ENCODE measurements around the gene FKBP3.
A peak's percentile ranks its signal among the peaks of the same experiment; 100 is the strongest.

The FKBP3 gene

GRCh38 chr14:45123271-45123670 is 11.0 kb downstream of the FKBP3 start:
- TF ChIP-seq MYC (IDR thresholded peaks at IDR 0.05; ENCODE audit: low read depth, low read length) (no peak), POLR2A (IDR thresholded peaks at IDR 0.05; ENCODE audit: extremely low read depth, insufficient read length) (no peak), CTCF (IDR thresholded peaks at IDR 0.05; ENCODE audit: low read depth, low read length) (no peak)
- TF ChIP-seq, protein P1, sequence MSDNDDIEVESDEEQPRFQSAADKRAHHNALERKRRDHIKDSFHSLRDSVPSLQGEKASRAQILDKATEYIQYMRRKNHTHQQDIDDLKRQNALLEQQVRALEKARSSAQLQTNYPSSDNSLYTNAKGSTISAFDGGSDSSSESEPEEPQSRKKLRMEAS (IDR thresholded peaks at IDR 0.05; ENCODE audit: low read depth, low read length), result no peak
- DNase-seq (ENCODE audit: low read depth), result no peak

GRCh38 chr14:45120096-45120495 is 14.2 kb downstream of the FKBP3 start:
- TF ChIP-seq CTCF (IDR thresholded peaks at IDR 0.05; ENCODE audit: low read depth, low read length), result no peak
- TF ChIP-seq MYC (IDR thresholded peaks at IDR 0.05; ENCODE audit: low read depth, low read length), result no peak
- TF ChIP-seq POLR2A (IDR thresholded peaks at IDR 0.05; ENCODE audit: extremely low read depth, insufficient read length), result no peak
- TF ChIP-seq, protein P1 (IDR thresholded peaks at IDR 0.05; ENCODE audit: low read depth, low read length), result no peak
- DNase-seq (ENCODE audit: low read depth), result peak; percentile 24
- no peak overlapping the region for H3K4me3 ChIP-seq (ENCODE audit: low read depth, low read length)

More at GRCh38 chr14:45123271-45123670, 11.0 kb downstream of the FKBP3 start:
- H3K4me3 ChIP-seq (ENCODE audit: low read depth, low read length), result no peak overlapping the region

DNA sequence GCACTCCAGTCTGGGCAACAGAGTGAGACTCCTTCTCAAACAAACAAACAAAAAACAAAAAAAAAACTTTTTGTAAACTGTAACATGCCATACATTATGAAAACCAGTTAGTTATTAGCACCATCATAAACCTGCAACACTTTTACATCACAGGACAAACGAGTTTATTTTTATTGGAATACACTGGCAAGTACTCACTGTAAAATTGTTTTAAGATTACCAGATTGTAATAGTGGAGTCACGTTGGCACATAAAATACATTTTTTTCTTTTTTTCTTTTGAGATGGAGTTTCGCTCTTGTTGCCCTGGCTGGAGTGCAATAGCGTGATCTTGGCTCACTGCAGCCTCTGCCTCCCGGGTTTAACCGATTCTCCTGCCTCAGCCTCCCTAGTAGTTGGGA is 15.7 kb downstream of the FKBP3 start:
- DNase-seq (ENCODE audit: low read depth), result no peak
- TF ChIP-seq, protein P1 (IDR thresholded peaks at IDR 0.05; ENCODE audit: low read depth, low read length), result no peak
- TF ChIP-seq CTCF (IDR thresholded peaks at IDR 0.05; ENCODE audit: low read depth, low read length), result no peak
- no peak for TF ChIP-seq MYC (IDR thresholded peaks at IDR 0.05; ENCODE audit: low read depth, low read length)
- TF ChIP-seq POLR2A (IDR thresholded peaks at IDR 0.05; ENCODE audit: extremely low read depth, insufficient read length), result no peak
- H3K4me3 ChIP-seq (ENCODE audit: low read depth, low read length), result no peak overlapping the region

GRCh38 chr14:45114327-45114726 is 20.0 kb downstream of the FKBP3 start:
- TF ChIP-seq POLR2A (IDR thresholded peaks at IDR 0.05; ENCODE audit: extremely low read depth, insufficient read length) (no peak), CTCF (IDR thresholded peaks at IDR 0.05; ENCODE audit: low read depth, low read length) (no peak), MYC (IDR thresholded peaks at IDR 0.05; ENCODE audit: low read depth, low read length) (no peak)
- TF ChIP-seq, protein P1 (IDR thresholded peaks at IDR 0.05; ENCODE audit: low read depth, low read length), result no peak
- no peak overlapping the region for H3K4me3 ChIP-seq (ENCODE audit: low read depth, low read length)
- DNase-seq (ENCODE audit: low read depth), result no peak

DNA sequence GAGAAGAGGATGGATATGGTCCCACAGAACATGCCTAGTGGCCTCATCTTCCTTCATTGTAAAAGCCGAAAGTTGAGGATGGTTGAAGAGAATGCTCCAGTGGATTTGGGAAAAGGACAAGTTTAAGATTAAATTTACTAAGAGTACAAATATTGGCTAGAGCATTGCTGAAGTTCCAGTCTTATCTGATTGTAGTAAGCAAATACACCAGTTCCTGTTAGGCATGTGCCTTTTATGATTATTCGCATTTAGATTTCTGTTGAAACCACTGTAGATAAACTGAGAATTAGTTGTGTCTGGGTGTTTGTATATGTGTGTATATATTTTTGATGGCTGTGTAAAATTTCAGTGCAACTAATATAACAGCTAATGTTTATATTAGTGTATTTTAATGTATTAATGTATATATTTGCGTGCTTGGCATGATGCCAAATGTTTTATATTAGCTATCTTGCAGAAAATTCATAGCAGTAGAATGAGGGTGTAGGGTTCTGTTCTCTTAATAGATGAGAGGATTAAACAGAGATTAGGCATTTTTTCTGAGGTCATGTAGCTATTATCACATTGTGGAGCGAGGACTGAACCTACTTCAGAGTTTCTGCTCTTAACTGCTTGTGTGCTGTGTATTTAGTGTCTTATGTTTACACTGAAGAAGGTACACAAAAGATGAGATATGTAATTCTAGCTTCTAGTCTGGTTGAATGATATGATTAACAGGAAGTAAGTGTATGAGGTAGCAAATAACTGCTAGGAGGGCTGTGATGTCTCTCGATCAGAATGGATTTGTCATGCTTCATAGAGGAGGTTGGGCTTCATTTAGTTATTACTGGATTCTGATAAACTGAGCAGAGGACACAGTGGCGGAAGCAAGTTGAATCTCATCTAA is 21.1 kb downstream of the FKBP3 start:
- no peak overlapping the region for H3K4me3 ChIP-seq (ENCODE audit: low read depth, low read length)
- DNase-seq (ENCODE audit: low read depth), result no peak
- TF ChIP-seq CTCF (IDR thresholded peaks at IDR 0.05; ENCODE audit: low read depth, low read length) (no peak), POLR2A (IDR thresholded peaks at IDR 0.05; ENCODE audit: extremely low read depth, insufficient read length) (no peak), MYC (IDR thresholded peaks at IDR 0.05; ENCODE audit: low read depth, low read length) (no peak)
- TF ChIP-seq, protein P1 (IDR thresholded peaks at IDR 0.05; ENCODE audit: low read depth, low read length), result no peak

All from NB4 (cell line).